Epithelial cell of proximal tubule (primary cell): Measurements from ENCODE around the gene SEPTIN11. TPM values are rescaled to one million over a fixed set of nuclear protein-coding genes. Genes with fewer than 3 reads are reported as not detected.

ENCODE experiments used
- DNase-seq: peaks from one replicate; pipeline ENCODE4 v3.0.0-alpha.2; 2011; ENCODE audit warnings: low read depth
- H3K4me3 ChIP-seq: 2 replicates; pipeline ENCODE4 v1.5.1; 2011; ENCODE audit warnings: low read depth, mild to moderate bottlenecking, low read length
- CTCF ChIP-seq: conservative IDR thresholded peaks from 2 replicates; pipeline ENCODE4 v1.5.1; 2012; ENCODE audit warnings: low read depth, mild to moderate bottlenecking, low read length
- total RNA-seq: library from RNA; depleted of rRNA; stranded (reverse); fragments of >200 nt; gene quantifications from 2 replicates; pipeline ENCODE4 v1.2.3, GENCODE V29; 2015

The SEPTIN11 gene
- total RNA-seq, 1 donor from 2014 or later, result 86.7 TPM

GRCh38 chr4:76943129-76943620 lies 6.4 kb upstream of the SEPTIN11 start:
- H3K4me3 ChIP-seq, result no peak overlapping the region
- no peak for DNase-seq
- no peak for TF ChIP-seq CTCF

- no peak overlapping the region for H3K4me3 ChIP-seq
- TF ChIP-seq CTCF, result no peak
- no peak for DNase-seq
Measured at GRCh38 chr4:76943790-76944189, 5.8 kb upstream of the SEPTIN11 start.

- peak; percentile 4 for TF ChIP-seq CTCF
- DNase-seq, result no peak
- H3K4me3 ChIP-seq, result no peak overlapping the region
Measured at GRCh38 chr4:76947369-76947768, 2.2 kb upstream of the SEPTIN11 start.

- no peak for TF ChIP-seq CTCF
- peak overlapping the region; percentile 93 for H3K4me3 ChIP-seq
- DNase-seq, result no peak
Measured at GRCh38 chr4:76948443-76949275, 893 bp upstream of the SEPTIN11 start.

GRCh38 chr4:76950052-76950955 lies 752 bp downstream of the SEPTIN11 start:
- DNase-seq, result no peak
- TF ChIP-seq CTCF, result peak; percentile 12
- peak overlapping the region; percentile 93 for H3K4me3 ChIP-seq

- H3K4me3 ChIP-seq, result peak overlapping the region; percentile 93
- no peak for TF ChIP-seq CTCF
- no peak for DNase-seq
Measured at GRCh38 chr4:76950956-76951671, 1.6 kb downstream of the SEPTIN11 start.
